ENCODE data around the gene FAM216B. TPM values are rescaled to one million over a fixed set of nuclear protein-coding genes. Genes with fewer than 3 reads are reported as not detected.

FAM216B gene
- polyA plus RNA-seq, 3 donors, result not detected

DNA sequence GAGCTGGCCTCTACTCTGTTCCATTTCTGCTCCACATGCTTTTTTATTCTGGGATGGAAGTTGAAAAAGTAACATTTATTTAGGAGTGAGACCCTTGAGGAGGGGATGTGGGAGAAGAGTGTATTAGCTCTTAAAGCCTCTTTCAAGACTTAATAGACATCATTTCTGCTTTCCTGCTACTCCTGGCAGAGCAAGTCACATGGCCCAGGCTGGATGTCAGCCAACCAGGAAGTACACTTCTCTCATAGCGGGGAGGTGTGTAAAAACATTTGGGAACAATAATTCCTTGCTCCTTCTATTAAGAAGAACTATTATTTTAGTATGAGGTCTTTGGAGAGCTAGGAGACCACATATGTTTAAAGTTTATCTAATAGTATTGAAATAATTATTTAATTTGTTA, 40.6 kb upstream of the FAM216B start:
- H3K4me3 ChIP-seq (replicated peaks in 1 of 3; ENCODE audit: low read depth in 2 of 3, low read length in 3 of 3), result no peak overlapping the region
- WGBS (ENCODE audit: insufficient coverage), result no CpG with 5 or more reads among the region's 1 CpG
- no peaks in the 10 kb centered on the region for H3K9me3 ChIP-seq (replicated peaks in 1 of 2; ENCODE audit: control insufficient read depth in 1 of 2, insufficient read depth in 1 of 2, low read length in 2 of 2)
- peak; percentile 33 to 65 (median 43) for DNase-seq
- H3K79me2 ChIP-seq (ENCODE audit: insufficient read depth, low read length), result no peaks in the 10 kb centered on the region
- Mint-ChIP-seq H3K9me3 (peaks cover 0 to 5% (median 0%) of the 10 kb centered on the region in 7 donors), H3K27ac (peak overlapping the region in 1 of 7 donors; percentile 37), H3K4me3 (no peak overlapping the region), H3K36me3 (no peaks in the 10 kb centered on the region), H3K4me1 (peaks cover 11% of the 10 kb centered on the region), H3K27me3 (ENCODE audit: low read depth in 3 of 3) (peaks cover 0 to 2% (median 1%) of the 10 kb centered on the region in 3 donors)
- intact Hi-C loops (cut with micrococcal nuclease), result no loop called here
- H3K4me1 ChIP-seq (ENCODE audit: control insufficient read depth in 1 of 2, insufficient read depth in 2 of 2, low read length in 2 of 2), result no peaks in the 10 kb centered on the region
- no peak overlapping the region for H3K9ac ChIP-seq (ENCODE audit: insufficient read depth, low read length, poor library complexity, severe bottlenecking)
- H2AFZ ChIP-seq (ENCODE audit: insufficient read depth, low read depth, low read length, poor library complexity, severe bottlenecking), result no peak overlapping the region
- no peaks in the 10 kb centered on the region for H3K36me3 ChIP-seq (replicated peaks in 1 of 2; ENCODE audit: control insufficient read depth in 1 of 2, insufficient read depth in 2 of 2, low read length in 2 of 2)
- H3K27ac ChIP-seq (ENCODE audit: low read depth in 1 of 2, low read length in 2 of 2), result no peak overlapping the region
- H4K20me1 ChIP-seq (ENCODE audit: insufficient read depth, low read length), result no peaks in the 10 kb centered on the region
- H3K27me3 ChIP-seq (ENCODE audit: control insufficient read depth in 2 of 2, insufficient read depth in 2 of 2, low read length in 2 of 2), result no peaks in the 10 kb centered on the region
- no peak overlapping the region for H3K4me2 ChIP-seq (replicated peaks; ENCODE audit: extremely low read depth, low read length, poor library complexity, severe bottlenecking)
- TF ChIP-seq, protein P1, sequence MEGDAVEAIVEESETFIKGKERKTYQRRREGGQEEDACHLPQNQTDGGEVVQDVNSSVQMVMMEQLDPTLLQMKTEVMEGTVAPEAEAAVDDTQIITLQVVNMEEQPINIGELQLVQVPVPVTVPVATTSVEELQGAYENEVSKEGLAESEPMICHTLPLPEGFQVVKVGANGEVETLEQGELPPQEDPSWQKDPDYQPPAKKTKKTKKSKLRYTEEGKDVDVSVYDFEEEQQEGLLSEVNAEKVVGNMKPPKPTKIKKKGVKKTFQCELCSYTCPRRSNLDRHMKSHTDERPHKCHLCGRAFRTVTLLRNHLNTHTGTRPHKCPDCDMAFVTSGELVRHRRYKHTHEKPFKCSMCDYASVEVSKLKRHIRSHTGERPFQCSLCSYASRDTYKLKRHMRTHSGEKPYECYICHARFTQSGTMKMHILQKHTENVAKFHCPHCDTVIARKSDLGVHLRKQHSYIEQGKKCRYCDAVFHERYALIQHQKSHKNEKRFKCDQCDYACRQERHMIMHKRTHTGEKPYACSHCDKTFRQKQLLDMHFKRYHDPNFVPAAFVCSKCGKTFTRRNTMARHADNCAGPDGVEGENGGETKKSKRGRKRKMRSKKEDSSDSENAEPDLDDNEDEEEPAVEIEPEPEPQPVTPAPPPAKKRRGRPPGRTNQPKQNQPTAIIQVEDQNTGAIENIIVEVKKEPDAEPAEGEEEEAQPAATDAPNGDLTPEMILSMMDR (IDR thresholded peaks at IDR 0.05), result no peak

DNA sequence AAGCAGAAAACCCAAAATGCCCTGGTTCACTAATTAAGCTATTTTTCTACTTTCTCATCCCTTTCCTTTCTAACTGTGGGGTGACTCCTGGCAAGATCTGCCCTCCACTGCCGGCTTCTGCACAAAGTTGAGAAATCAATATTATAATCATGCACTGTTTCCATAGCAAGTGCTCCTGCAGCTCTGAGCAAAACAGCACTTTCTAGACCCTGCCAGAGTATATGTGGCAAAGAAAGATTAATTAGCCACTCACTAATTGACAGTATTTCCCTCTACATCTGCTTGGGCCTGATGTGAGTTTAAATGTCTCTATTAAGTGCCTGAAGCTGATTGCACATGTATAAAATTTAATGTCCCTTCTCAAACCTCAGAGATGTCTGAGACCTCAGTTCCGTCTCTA, 39.5 kb upstream of the FAM216B start:
- Mint-ChIP-seq H3K27me3 (ENCODE audit: low read depth in 3 of 3) (peaks cover 0 to 2% (median under 1%) of the 10 kb centered on the region in 3 donors), H3K9me3 (peaks cover 0 to 5% (median 0%) of the 10 kb centered on the region in 7 donors)
- WGBS (ENCODE audit: insufficient coverage), result no CpG with 5 or more reads among the region's 2 CpGs

More for the DNA sequence above, 39.5 kb upstream of the FAM216B start:
- H3K9me3 ChIP-seq (replicated peaks in 1 of 2; ENCODE audit: control insufficient read depth in 1 of 2, insufficient read depth in 1 of 2, low read length in 2 of 2), result no peaks in the 10 kb centered on the region
- H3K27ac Mint-ChIP-seq, result no peak overlapping the region
- TF ChIP-seq, protein P1 (IDR thresholded peaks at IDR 0.05), result no peak
- no peak overlapping the region for H3K4me3 ChIP-seq (replicated peaks in 1 of 3; ENCODE audit: low read depth in 2 of 3, low read length in 3 of 3)
- H3K4me2 ChIP-seq (replicated peaks; ENCODE audit: extremely low read depth, low read length, poor library complexity, severe bottlenecking), result no peak overlapping the region
- no peak overlapping the region for H3K4me3 Mint-ChIP-seq
- no peaks in the 10 kb centered on the region for H3K36me3 Mint-ChIP-seq
- no peaks in the 10 kb centered on the region for H4K20me1 ChIP-seq (ENCODE audit: insufficient read depth, low read length)
- H3K9ac ChIP-seq (ENCODE audit: insufficient read depth, low read length, poor library complexity, severe bottlenecking), result no peak overlapping the region
- no peaks in the 10 kb centered on the region for H3K79me2 ChIP-seq (ENCODE audit: insufficient read depth, low read length)
- H3K4me1 Mint-ChIP-seq, result peaks cover 11% of the 10 kb centered on the region
- no peaks in the 10 kb centered on the region for H3K4me1 ChIP-seq (ENCODE audit: control insufficient read depth in 1 of 2, insufficient read depth in 2 of 2, low read length in 2 of 2)
- no peaks in the 10 kb centered on the region for H3K36me3 ChIP-seq (replicated peaks in 1 of 2; ENCODE audit: control insufficient read depth in 1 of 2, insufficient read depth in 2 of 2, low read length in 2 of 2)
- H3K27ac ChIP-seq (ENCODE audit: low read depth in 1 of 2, low read length in 2 of 2), result no peak overlapping the region
- no peaks in the 10 kb centered on the region for H3K27me3 ChIP-seq (ENCODE audit: control insufficient read depth in 2 of 2, insufficient read depth in 2 of 2, low read length in 2 of 2)
- no peak for DNase-seq
- H2AFZ ChIP-seq (ENCODE audit: insufficient read depth, low read depth, low read length, poor library complexity, severe bottlenecking), result no peak overlapping the region
- intact Hi-C loops (cut with micrococcal nuclease), result no loop called here

All from CD14-positive monocyte (primary cell).